Measurements from ENCODE around the gene POMC.
"Not testable (repeated sequence)": the region's sequence is repeated elsewhere in the genome, so short reads cannot be mapped to it uniquely, and the experiment has no call there.

Gene POMC

DNA sequence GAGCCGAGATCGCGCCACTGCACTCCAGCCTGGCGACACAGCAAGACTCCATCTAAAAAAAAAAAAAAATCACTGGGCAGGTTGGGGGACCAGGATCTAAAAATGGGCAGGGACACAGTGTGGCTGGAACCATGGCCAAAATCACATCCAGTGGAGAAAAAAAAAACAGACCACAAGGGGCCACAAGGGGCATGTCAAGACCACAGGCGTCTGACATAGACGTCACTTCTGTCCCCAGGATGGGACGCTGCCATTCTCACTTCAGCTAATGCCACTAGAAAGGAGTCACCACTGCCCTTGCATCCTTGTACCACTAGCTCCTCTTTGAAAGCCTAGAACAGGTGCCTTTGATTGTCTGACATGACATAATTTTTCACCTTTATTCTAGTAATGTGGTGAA lies 2.5 kb upstream of the POMC start:
- H3K4me3 ChIP-seq (ENCODE audit: control insufficient read depth, low read depth, low read length): no peak overlapping the region
- TF ChIP-seq, protein P1, sequence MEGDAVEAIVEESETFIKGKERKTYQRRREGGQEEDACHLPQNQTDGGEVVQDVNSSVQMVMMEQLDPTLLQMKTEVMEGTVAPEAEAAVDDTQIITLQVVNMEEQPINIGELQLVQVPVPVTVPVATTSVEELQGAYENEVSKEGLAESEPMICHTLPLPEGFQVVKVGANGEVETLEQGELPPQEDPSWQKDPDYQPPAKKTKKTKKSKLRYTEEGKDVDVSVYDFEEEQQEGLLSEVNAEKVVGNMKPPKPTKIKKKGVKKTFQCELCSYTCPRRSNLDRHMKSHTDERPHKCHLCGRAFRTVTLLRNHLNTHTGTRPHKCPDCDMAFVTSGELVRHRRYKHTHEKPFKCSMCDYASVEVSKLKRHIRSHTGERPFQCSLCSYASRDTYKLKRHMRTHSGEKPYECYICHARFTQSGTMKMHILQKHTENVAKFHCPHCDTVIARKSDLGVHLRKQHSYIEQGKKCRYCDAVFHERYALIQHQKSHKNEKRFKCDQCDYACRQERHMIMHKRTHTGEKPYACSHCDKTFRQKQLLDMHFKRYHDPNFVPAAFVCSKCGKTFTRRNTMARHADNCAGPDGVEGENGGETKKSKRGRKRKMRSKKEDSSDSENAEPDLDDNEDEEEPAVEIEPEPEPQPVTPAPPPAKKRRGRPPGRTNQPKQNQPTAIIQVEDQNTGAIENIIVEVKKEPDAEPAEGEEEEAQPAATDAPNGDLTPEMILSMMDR (IDR thresholded peaks at IDR 0.05; ENCODE audit: control insufficient read depth, insufficient read depth, low read depth, low read length, missing control alignments): no peak
- DNase-seq (ENCODE audit: low read depth): no peak

GRCh38 chr2:25169073-25169470 lies 692 bp upstream of the POMC start:
- TF ChIP-seq, protein P1 (IDR thresholded peaks at IDR 0.05; ENCODE audit: control insufficient read depth, insufficient read depth, low read depth, low read length, missing control alignments): no peak
- H3K4me3 ChIP-seq (ENCODE audit: control insufficient read depth, low read depth, low read length): no peak overlapping the region
- no peak for DNase-seq (ENCODE audit: low read depth)

- no peak overlapping the region for H3K4me3 ChIP-seq (ENCODE audit: control insufficient read depth, low read depth, low read length)
- DNase-seq (ENCODE audit: low read depth): no peak
- TF ChIP-seq, protein P1 (IDR thresholded peaks at IDR 0.05; ENCODE audit: control insufficient read depth, insufficient read depth, low read depth, low read length, missing control alignments): peak; percentile 16
Observed at GRCh38 chr2:25165992-25166875, 2.1 kb downstream of the POMC start.

DNA sequence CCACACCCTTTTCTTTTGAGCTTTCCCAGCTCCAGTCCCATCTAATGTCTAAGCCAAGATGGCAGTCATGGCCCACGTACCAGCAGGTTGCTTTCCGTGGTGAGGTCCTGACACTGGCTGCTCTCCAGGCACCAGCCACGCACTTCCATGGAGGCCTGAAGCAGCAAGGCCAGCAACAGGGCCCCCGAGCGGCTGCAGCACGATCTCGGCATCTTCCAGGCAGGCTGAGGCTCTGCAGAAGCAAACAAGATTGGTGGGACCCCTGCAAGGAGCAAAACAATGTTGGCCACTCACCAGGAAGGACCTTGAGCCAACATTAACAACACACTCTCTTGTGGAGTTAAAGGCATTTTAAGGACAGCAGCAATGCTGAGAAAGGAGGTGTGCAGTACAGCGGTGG lies 3.8 kb downstream of the POMC start:
- TF ChIP-seq, protein P1 (IDR thresholded peaks at IDR 0.05; ENCODE audit: control insufficient read depth, insufficient read depth, low read depth, low read length, missing control alignments): no peak
- DNase-seq (ENCODE audit: low read depth): no peak
- H3K4me3 ChIP-seq (ENCODE audit: control insufficient read depth, low read depth, low read length): no peak overlapping the region

DNA sequence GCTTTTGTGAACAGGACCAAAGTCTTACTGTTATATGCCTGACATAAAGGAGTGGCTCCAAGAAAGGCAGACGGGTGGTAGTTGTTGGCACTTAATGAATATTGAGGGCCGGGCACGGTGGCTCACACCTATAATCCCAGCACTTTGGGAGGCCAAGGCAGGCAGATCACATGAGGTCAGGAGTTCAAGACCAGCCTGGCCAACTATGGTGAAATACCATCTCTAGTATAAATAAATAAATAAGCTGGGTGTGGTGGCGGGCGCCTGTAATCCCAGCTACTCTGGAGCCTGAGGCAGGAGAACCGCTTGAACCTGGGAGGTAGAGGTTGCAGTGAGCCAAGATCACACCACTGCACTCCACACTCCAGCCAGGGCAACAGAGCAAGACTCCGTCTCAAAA lies 6.3 kb downstream of the POMC start:
- DNase-seq (ENCODE audit: low read depth); H3K4me3 ChIP-seq (ENCODE audit: control insufficient read depth, low read depth, low read length): not testable (repeated sequence)

DNA sequence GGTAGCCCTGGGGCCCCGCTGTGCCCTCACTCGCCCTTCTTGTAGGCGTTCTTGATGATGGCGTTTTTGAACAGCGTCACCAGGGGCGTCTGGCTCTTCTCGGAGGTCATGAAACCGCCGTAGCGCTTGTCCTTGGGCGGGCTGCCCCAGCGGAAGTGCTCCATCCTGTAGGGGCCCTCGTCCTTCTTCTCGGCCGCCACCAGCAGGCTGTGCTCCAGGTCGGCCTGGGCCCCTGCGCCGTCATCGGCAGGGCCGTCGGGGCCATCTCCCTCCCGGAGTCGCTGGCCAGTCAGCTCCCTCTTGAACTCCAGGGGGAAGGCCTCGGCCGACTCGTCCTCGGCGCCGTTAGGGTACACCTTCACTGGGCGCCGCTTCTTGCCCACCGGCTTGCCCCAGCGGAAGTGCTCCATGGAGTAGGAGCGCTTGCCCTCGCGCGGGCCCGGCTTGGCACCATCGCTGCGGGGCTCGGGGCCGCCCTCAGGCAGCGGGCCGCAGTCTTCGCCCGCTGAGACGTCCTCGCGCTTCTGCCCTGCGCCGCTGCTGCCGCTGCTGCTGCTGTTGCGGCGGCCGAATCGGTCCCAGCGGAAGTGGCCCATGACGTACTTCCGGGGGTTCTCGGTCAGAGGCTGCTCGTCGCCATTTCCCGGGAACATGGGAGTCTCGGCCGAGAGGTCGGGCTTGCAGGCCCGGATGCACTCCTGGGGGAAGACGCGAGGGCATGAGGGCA lies 7.2 kb downstream of the POMC start:
- no peak overlapping the region for H3K4me3 ChIP-seq (ENCODE audit: control insufficient read depth, low read depth, low read length)
- TF ChIP-seq, protein P1 (IDR thresholded peaks at IDR 0.05; ENCODE audit: control insufficient read depth, insufficient read depth, low read depth, low read length, missing control alignments): no peak
- no peak for DNase-seq (ENCODE audit: low read depth)

DNA sequence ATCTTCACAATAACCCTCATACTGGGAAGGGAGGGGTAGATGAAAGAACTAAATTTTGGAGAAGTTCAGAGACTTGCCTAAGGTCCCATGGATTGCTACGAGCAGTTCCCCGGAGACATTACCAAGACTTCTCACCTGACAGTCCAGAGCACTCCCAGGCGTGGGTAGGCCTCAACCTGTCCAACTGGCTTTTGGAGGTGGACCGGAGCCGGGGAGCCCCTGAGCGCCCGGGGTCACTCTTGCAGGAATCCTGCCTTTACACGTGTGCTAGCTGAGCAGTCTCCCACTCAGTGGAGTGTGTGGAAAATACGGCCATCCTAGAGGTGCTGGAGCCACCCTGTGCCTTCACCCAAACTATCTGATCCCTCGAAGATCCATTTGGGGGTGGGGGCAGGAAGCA lies 8.0 kb downstream of the POMC start:
- H3K4me3 ChIP-seq (ENCODE audit: control insufficient read depth, low read depth, low read length): no peak overlapping the region
- DNase-seq (ENCODE audit: low read depth): no peak
- TF ChIP-seq, protein P1 (IDR thresholded peaks at IDR 0.05; ENCODE audit: control insufficient read depth, insufficient read depth, low read depth, low read length, missing control alignments): no peak

All from AG09309 (cell line).